Medulla oblongata (tissue), 1 donor: Measurements from ENCODE around the gene EOGT.

Source experiments
- DNase-seq: peaks from one replicate; pipeline ENCODE4 v3.0.0-alpha.2; 2015; ENCODE audit errors: extremely low spot score

Gene EOGT

GRCh38 chr3:69009559-69010410, 3.7 kb downstream of the EOGT start:
- DNase-seq = peak; percentile 15

GRCh38 chr3:69008980-69009379, 4.5 kb downstream of the EOGT start:
- DNase-seq = no peak

GRCh38 chr3:69005791-69006482, 7.5 kb downstream of the EOGT start:
- DNase-seq = no peak

GRCh38 chr3:69005071-69005790, 8.3 kb downstream of the EOGT start:
- no peak for DNase-seq

- DNase-seq = no peak
Observed at GRCh38 chr3:69004138-69004537, 9.3 kb downstream of the EOGT start.

- DNase-seq = no peak
Observed at GRCh38 chr3:68999605-69000004, 13.9 kb downstream of the EOGT start.

- DNase-seq = no peak
Observed at GRCh38 chr3:68999158-68999557, 14.3 kb downstream of the EOGT start.

- no peak for DNase-seq
Observed at GRCh38 chr3:68997887-68998286, 15.6 kb downstream of the EOGT start.

- no peak for DNase-seq
Observed at GRCh38 chr3:68996356-68996995, 17.0 kb downstream of the EOGT start.

- no peak for DNase-seq
Observed at GRCh38 chr3:68988740-68989139, 24.7 kb downstream of the EOGT start.

- no peak for DNase-seq
Observed at GRCh38 chr3:68987322-68987721, 26.2 kb downstream of the EOGT start.

GRCh38 chr3:68986496-68987208, 26.8 kb downstream of the EOGT start:
- no peak for DNase-seq

GRCh38 chr3:68985146-68985790, 28.2 kb downstream of the EOGT start:
- DNase-seq = no peak

- DNase-seq = no peak
Observed at GRCh38 chr3:68984011-68984530, 29.4 kb downstream of the EOGT start.

- no peak for DNase-seq
Observed at GRCh38 chr3:68977486-68978167, 35.9 kb downstream of the EOGT start.

- DNase-seq = no peak
Observed at GRCh38 chr3:68974711-68975110, 38.8 kb downstream of the EOGT start.

GRCh38 chr3:68973639-68974038, 39.8 kb downstream of the EOGT start:
- DNase-seq = no peak

- peak; percentile 81 for DNase-seq
Observed at GRCh38 chr3:68972358-68972979, 41.0 kb downstream of the EOGT start.

- DNase-seq = no peak
Observed at GRCh38 chr3:68964694-68965093, 48.8 kb downstream of the EOGT start.

- DNase-seq = no peak
Observed at GRCh38 chr3:68963891-68964290, 49.6 kb downstream of the EOGT start.
